ENCODE measurements around the gene MRFAP1.
"Not testable (repeated sequence)": the region's sequence is repeated elsewhere in the genome, so short reads cannot be mapped to it uniquely, and the experiment has no call there.

MRFAP1 gene

DNA sequence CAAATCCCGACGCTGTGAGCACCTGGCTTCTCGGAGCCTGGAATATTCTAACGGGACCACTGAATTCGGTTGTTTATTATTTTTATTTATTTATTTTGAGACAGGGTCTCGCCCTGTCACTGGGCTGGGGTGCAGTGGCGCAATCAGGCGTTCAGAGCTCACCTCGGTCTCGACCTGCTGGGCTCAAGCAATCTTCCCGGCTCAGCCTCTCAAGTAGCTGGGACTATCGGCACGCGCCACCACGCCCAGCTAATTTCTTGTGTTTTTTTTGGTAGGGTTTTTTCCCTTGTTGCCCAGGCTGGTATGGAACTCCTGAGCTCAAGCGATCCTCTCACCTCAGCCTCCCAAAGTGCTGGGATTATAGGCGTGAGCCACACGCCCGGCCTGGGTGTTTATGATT lies 31.6 kb downstream of the MRFAP1 start:
- DNase-seq, result no peak

DNA sequence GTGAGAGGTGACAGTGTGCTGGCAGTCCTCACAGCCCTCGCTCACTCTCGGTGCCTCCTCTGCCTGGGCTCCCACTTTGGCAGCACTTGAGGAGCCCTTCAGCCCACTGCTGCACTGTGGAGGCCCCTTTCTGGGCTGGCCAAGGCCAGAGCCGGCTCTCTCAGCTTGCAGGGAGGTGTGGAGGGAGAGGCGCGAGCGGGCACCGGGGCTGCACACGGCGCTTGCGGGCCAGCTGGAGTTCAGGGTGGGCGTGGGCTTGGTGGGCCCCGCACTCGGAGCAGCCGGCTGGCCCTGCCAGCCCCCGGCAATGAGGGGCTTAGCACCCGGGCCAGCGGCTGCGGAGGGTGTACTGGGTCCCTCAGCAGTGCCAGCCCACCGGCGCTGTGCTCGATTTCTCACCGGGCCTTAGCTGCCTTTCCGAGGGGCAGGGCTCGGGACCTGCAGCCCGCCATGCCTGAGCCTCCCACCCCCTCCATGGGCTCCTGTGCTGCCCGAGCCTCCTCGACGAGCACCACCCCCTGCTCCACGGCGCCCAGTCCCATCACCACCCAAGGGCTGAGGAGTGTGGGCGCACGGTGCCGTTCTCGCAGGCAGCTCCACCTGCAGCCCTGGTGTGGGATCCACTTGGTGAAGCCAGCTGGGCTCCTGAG lies 32.2 kb downstream of the MRFAP1 start:
- not testable (repeated sequence) for DNase-seq

GRCh38 chr4:6673191-6673659 lies 32.7 kb downstream of the MRFAP1 start:
- not testable (repeated sequence) for DNase-seq

DNA sequence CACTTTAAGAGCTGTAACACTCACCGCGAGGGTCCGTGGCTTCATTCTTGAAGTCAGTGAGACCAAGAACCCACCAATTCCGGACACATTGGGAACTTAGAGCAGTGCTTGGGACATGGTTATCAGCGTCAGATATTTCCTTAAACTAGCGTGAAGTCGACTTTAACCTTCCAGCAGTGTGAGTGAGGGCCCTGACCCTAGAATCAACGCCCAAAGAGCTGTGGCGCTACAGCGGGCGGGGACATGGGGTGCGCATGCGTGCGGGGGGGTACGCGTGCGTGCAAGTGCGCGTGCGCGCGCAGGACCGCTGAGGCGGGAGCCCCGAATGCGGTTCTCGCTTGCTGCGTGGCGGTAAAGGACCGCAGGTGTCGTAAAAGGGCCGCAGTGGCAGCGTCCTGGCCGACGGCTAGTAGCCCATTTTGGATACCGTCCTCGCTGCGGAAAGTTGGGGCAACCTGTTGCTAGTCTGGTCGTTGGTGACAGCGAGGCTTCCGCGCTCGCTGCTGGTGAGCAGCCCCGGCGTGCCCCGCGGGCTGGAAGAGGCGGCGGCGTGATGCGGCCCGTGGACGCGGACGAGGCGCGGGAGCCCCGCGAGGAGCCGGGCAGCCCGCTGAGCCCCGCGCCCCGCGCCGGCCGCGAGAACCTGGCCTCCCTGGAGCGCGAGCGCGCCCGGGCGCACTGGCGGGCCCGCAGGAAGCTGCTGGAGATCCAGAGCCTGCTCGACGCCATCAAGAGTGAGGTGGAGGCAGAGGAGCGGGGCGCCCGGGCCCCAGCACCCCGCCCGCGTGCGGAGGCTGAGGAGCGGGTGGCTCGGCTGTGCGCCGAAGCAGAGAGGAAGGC lies 33.4 kb downstream of the MRFAP1 start:
- DNase-seq, result peak; percentile 89

- peak; percentile 46 for DNase-seq
Measured at GRCh38 chr4:6674500-6675149, 34.1 kb downstream of the MRFAP1 start.

DNA sequence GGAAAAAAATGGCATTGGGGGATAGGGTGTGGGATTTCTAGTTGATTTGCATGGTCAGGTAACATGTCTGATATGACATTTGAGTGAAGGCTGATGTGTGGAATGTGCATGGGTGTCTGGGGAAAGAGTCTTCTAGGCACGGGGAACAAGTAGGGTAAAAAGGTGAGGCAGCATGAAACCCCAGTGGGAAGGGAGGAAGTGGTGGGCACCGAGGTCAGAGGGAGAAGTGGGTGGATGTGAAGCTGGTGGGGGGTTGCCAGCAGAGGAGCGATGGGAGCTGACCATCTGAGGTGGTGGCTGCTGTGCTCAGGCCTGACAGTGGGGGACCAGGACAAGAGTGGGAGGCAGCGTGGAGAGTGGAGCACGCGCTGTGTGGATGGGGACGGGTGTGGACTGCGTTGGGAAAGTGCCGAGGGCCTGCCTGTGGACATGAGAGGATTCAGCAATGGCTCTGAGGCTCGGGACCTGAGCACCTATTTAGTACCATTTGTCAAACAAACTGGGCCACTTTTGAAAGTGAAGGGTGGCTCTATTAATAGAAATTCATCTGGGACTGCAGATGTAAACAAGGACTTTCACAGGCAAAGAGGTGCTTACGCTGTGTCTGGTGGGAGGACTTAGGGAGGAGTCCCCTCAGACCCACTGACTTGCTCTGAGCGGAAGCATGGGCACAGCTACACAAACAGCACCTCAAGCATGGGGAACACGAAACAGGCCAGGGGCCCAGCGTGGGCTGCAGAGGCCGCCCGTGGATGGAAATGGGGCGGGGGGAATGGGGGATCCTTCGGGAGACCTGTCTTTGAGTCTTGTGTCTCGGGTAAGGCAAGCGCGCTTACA lies 36.5 kb downstream of the MRFAP1 start:
- no peak for DNase-seq

DNA sequence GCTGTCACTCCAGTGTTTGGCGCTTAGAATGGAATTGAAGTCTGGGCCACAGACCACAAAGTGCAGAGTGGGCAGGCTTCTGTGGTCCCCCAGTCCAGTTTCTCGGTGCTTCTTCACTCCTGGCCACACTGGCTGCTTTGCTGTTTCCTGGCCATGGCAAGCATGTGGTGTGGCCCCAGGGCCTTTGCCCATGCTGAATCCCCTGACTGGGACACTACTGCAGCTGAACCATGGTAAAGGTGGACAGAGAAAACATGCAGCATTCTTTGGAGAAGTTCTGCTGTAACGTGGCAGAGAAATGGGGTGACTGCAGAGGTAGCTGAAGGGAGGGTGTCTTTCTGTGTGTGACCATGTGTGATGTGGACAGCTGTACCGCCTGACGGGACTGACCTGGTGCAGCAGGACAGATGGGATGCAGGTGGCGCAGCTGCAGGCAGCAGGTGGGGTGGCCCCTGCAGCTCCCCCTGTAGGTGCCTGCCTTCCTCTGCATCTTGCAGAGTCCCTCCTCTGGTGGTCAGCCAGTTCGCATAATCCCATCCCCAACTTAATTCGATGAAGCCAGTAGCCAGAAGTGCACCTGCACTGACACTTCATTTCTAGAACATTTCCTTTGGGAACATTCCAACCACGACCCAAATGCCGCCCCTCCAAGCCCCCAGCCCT lies 40.0 kb downstream of the MRFAP1 start:
- no peak for DNase-seq

GRCh38 chr4:6681191-6681590 lies 40.7 kb downstream of the MRFAP1 start:
- DNase-seq, result no peak

GRCh38 chr4:6682862-6683590 lies 42.5 kb downstream of the MRFAP1 start:
- no peak for DNase-seq

- DNase-seq, result no peak
Measured at GRCh38 chr4:6684656-6685055, 44.2 kb downstream of the MRFAP1 start.

DNA sequence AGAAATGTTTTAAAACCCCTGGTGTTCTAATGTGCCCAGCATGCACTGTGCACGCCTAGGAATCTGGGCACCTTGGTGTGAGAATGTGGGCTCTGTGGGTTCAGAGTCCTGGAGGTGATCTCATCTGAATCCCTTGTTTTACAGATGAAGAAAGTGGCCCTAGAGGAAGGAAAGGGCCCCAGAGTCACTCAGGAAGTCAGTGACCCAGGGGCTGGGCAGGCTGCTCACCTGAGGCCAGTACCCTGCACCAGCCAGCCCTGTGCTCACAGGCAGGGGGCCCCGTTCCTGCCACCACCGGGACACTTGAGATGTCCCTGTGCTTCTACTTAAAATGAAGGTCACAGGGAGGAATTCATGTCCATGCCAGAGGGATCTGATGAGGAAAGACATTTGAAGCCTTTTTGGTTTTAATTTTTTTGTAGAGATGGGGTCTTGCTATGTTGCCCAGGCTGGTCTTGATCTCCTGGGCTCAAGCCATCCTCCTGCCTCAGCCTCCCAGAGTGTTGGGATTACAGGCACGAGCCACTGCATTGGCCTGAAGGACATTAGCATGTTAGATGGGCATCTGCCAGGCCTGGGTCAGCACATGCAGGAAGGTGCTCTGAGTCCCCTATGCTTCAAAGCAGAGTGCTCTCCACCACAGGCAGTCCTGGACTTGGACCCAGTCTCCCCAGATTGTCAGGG lies 45.8 kb downstream of the MRFAP1 start:
- no peak for DNase-seq

DNA sequence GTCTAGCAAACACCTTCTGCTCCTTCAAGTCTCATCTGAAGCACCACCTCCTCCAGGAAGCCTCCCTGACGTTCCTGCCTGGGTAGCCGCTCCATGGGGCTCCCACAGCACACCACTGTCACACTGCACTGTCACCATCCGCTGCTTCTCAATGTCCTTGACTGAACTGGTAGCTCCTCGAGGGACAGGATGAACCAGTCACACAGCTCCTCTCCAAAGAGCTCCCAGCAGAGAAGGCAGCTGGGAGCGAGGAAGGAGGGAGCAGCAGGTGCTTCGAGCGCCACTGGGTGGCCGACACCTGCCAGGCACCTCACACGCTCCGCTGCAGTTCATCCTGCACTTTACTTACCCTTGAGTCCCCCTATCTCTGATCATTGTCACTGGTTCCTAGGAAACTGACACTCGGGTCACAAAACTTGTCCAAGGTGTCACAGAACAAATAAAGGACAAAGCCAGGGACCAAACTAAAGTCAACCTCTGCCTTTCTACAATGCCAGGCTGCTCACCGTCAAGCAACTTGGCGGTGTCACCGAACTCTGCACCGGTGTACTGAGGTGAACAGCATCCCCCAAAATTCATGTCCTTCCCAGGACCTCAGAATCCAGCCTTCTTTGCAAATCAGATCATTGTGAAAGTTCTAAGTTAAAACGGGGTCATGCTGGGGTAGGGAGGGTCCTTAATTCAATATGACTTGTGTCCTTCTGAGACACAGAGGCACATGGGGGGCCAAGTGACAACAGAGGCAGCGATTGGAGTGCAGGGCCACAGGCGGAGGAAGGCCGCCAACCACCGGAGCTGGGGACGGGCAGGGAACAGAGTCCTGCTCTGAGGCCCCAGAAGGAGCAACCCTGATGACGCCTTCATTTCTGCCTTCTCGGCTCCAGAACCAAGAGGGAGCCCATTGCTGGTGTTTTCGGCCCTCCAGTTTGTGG lies 47.7 kb downstream of the MRFAP1 start:
- DNase-seq, result peak; percentile 33

DNA sequence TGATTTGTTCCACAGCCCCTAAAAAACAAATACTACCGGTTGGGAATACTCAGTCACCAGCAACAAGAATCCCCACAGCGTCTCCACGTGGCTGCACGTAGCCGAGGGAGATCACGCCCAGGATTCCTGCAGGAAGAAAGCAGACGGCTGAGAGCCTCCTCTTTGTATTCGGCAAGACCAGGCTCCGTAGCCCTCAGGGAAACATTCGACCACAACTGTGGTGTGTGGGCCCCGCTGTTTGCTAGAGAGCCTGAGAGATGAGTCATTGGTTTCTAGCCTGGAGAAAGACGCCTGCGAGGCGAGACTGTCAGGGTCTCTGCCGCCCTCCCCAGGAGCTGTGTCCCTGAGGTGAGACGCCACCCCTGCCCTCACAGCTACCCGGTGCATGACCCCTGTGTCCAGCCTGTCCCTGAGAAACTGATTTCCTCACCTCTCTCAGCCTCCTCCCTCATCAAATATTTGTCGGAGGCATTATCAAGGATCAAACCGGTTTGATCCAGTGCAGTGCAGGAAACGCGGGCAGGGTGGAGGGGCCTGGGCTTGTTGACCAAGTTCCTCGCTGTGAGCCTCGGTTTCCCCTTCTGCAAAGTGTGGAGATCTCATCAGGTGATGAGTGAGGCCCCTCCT lies 48.5 kb downstream of the MRFAP1 start:
- DNase-seq, result no peak

GRCh38 chr4:6689506-6689960 lies 49.0 kb downstream of the MRFAP1 start:
- no peak for DNase-seq
